T47D (cell line): ENCODE data around the gene PRRT1.

Experiments used
- DNase-seq, 2 experiments: peaks; one replicate each; pipeline versions ENCODE4 v3.0.0 to v3.0.0-alpha.2; 2011 to 2012; ENCODE audit warnings: low read depth in 1 of 2, low spot score in 1 of 2
- JUND ChIP-seq: IDR thresholded peaks from 2 replicates; pipeline ENCODE4 v1.6.1; 2012; ENCODE audit warnings: low read depth
- in situ Hi-C: cut with HindIII; loops from 2 replicates; pipeline ENCODE4 v1.10.0; 2016; ENCODE audit warnings: low sequenced_read_pairs, low pct_unique_long_range_greater_than_20kb

The PRRT1 gene

GRCh38 chr6:32166411-32167061 lies 14.8 kb upstream of the PRRT1 start:
- no peak for DNase-seq
- in situ Hi-C loops, result no loop called here
- TF ChIP-seq JUND, result no peak

- in situ Hi-C loops, result no loop called here
- DNase-seq, result no peak
- no peak for TF ChIP-seq JUND
Observed at GRCh38 chr6:32164295-32164694, 12.6 kb upstream of the PRRT1 start, which contains the start of gene EGFL8. TSS of gene EGFL8 (plus strand) at chr6:32164595. CDS start at chr6:32166166, 1,571 bp downstream.

- TF ChIP-seq JUND, result no peak
- in situ Hi-C loops, result no loop called here
- DNase-seq, result no peak
Observed at GRCh38 chr6:32163559-32164258, 12.0 kb upstream of the PRRT1 start.

GRCh38 chr6:32158052-32158451 lies 6.3 kb upstream of the PRRT1 start:
- no peak for TF ChIP-seq JUND
- in situ Hi-C loops, result no loop called here
- no peak for DNase-seq

- TF ChIP-seq JUND, result no peak
- in situ Hi-C loops, result no loop called here
- DNase-seq, result no peak
Observed at GRCh38 chr6:32156891-32157290, 5.2 kb upstream of the PRRT1 start.

GRCh38 chr6:32154514-32155161 lies 2.9 kb upstream of the PRRT1 start:
- in situ Hi-C loops, result no loop called here
- peak; percentile 79 to 90 for DNase-seq

GRCh38 chr6:32153564-32154513 lies 2.1 kb upstream of the PRRT1 start, which contains the start of gene PPT2:
TSS of gene PPT2 (plus strand) at chr6:32154141. CDS start at chr6:32154595, 454 bp downstream.
- in situ Hi-C loops, result no loop called here
- TF ChIP-seq JUND, result no peak
- peak; percentile 78 to 93 for DNase-seq

More at GRCh38 chr6:32154514-32155161, 2.9 kb upstream of the PRRT1 start:
- TF ChIP-seq JUND, result no peak

GRCh38 chr6:32152769-32153563 lies 1.2 kb upstream of the PRRT1 start:
- in situ Hi-C loops, result no loop called here
- no peak for TF ChIP-seq JUND
- peak in 1 of 2 experiments; percentile 42 for DNase-seq

- no peak for TF ChIP-seq JUND
- in situ Hi-C loops, result no loop called here
- DNase-seq, result no peak
Observed at GRCh38 chr6:32151181-32151862, 417 bp downstream of the PRRT1 start.

- DNase-seq, result no peak
- in situ Hi-C loops, result no loop called here
- no peak for TF ChIP-seq JUND
Observed at GRCh38 chr6:32149932-32150870, 1.5 kb downstream of the PRRT1 start.
